Activated naive CD8-positive, alpha-beta T cell treated with anti-CD3 and anti-CD28 coated beads, Interleukin-2, amount 50 U/mL, for 24 hours (primary cell): ENCODE measurements around the gene KPNB1.
"Not testable (repeated sequence)": the region's sequence is repeated elsewhere in the genome, so short reads cannot be mapped to it uniquely, and the experiment has no call there.

ENCODE experiments used
- ATAC-seq: fragments of 150-1000 bp; cut with Tn5 transposase; one replicate; pipeline ENCODE4 v1.10.0; 2021
- DNase-seq: peaks from one replicate; pipeline ENCODE4 v3.0.0; 2021
- H3K27ac Mint-ChIP-seq: one replicate; pipeline ENCODE4 v1.8.0; 2021; ENCODE audit warnings: mild to moderate bottlenecking, mixed read lengths
- H3K27me3 Mint-ChIP-seq: one replicate; pipeline ENCODE4 v1.8.0; 2021; ENCODE audit warnings: mixed read lengths
- H3K36me3 Mint-ChIP-seq: one replicate; pipeline ENCODE4 v1.8.0; 2021; ENCODE audit warnings: low read depth, mixed read lengths
- H3K4me1 Mint-ChIP-seq: one replicate; pipeline ENCODE4 v1.8.0; 2021; ENCODE audit warnings: mixed read lengths
- H3K4me3 Mint-ChIP-seq: one replicate; pipeline ENCODE4 v1.8.0; 2021; ENCODE audit warnings: mild to moderate bottlenecking, moderate library complexity, mixed read lengths
- H3K9me3 Mint-ChIP-seq: one replicate; pipeline ENCODE4 v1.8.0; 2021; ENCODE audit warnings: mixed read lengths

The KPNB1 gene

DNA sequence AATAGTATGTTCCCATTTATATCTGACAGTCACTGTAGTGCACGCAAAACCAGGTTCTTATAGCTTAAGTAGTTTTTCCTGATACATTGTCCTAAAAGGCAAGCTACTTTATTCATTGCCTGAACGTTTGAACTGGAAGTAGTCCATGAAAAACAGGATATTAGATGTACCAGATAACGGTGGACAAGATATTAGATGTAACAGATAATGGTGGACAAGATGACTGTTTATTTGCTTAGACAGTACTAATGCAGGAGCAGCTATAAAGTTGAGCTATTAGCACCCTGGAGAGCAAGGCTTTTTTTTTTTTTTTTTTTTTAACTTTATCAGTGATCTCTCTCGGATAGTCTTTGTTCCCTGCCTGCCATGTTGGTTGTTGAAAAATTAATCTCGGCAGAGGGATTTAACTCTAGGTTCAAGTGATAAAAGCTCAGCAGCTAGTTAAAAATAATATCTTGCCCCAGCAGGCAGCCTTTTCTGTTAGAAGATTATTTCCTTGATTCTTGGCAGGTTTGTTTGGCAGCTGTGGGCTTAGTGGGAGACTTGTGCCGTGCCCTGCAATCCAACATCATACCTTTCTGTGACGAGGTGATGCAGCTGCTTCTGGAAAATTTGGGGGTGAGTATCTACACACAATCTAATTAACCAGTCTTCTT, 26.9 kb downstream of the KPNB1 start:
- Mint-ChIP-seq H3K4me1 (peaks cover 15% of the 10 kb centered on the region), H3K4me3 (no peak overlapping the region), H3K36me3 (peaks cover 90% of the 10 kb centered on the region), H3K9me3 (no peaks in the 10 kb centered on the region), H3K27me3 (no peaks in the 10 kb centered on the region), H3K27ac (no peak overlapping the region)
- ATAC-seq, result no peak
- no peak for DNase-seq

DNA sequence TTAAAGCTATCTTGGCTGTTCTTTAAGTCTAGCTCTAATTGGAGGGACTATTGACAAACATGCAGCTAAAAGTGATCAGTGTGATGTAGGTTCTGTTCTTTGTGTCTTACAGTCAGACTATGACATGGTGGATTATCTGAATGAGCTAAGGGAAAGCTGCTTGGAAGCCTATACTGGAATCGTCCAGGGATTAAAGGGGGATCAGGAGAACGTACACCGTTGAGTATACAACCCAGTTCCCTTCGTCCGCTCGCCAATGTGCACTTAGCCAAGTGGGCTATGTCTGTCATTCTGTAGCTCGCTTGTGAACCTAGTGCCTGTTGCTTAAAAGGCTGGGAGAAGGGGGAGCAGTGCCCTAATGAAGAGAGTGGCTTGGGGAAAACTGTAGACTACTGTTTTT, 28.5 kb downstream of the KPNB1 start:
- H3K27ac Mint-ChIP-seq, result peak overlapping the region; percentile 1
- H3K36me3 Mint-ChIP-seq, result peaks cover 92% of the 10 kb centered on the region
- no peak overlapping the region for H3K4me3 Mint-ChIP-seq
- peaks cover 16% of the 10 kb centered on the region for H3K4me1 Mint-ChIP-seq
- no peak for ATAC-seq
- H3K9me3 Mint-ChIP-seq, result no peaks in the 10 kb centered on the region
- DNase-seq, result no peak
- H3K27me3 Mint-ChIP-seq, result no peaks in the 10 kb centered on the region

DNA sequence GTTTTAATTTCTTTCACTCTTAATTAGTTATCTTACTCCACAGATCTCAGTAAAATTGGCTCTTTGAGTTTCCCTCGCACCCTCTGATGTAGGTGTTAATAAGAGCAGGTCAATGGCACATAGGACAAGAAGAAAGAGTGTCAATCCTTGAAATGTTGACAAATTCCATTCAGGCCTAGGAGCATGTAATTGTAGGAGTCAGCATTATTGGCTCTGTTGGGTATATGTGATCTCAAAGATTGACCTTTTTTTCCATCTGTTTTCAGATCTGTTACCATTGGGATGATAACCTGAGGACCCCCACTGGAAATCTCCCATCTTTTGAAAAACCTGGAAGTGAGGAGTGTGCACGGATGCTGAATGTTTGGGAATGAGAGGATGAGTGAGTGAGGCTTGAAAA, 32.4 kb downstream of the KPNB1 start:
- no peak overlapping the region for H3K4me3 Mint-ChIP-seq
- H3K27ac Mint-ChIP-seq, result peak overlapping the region; percentile 18
- H3K4me1 Mint-ChIP-seq, result peaks cover 9% of the 10 kb centered on the region
- peaks cover 90% of the 10 kb centered on the region for H3K36me3 Mint-ChIP-seq
- no peaks in the 10 kb centered on the region for H3K27me3 Mint-ChIP-seq
- no peaks in the 10 kb centered on the region for H3K9me3 Mint-ChIP-seq
- ATAC-seq (no peak), DNase-seq (no peak)

DNA sequence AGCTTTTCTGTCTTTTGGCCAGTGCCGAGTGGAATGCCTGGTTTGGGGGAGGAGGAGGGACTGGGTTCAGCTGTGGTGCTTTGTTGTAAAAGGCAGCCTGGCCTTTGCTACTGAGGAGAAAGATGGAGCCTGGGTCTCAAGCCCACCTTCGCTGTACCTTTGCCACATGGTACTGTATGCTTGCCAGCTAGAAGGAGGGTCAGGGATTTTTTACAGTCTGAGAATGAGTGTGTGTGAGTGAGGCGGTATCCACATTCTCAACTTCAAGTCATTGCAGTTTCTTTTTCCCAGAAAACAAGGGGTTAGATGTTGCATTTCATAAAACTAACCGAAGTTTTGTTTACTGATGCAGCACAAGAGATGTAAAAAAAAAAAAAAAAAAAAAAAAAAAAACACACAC, 33.0 kb downstream of the KPNB1 start:
- Mint-ChIP-seq H3K27ac (peak overlapping the region; percentile 44), H3K36me3 (peaks cover 86% of the 10 kb centered on the region)
- not testable (repeated sequence) for H3K9me3 Mint-ChIP-seq, H3K4me1 Mint-ChIP-seq, DNase-seq, H3K4me3 Mint-ChIP-seq, ATAC-seq, H3K27me3 Mint-ChIP-seq

DNA sequence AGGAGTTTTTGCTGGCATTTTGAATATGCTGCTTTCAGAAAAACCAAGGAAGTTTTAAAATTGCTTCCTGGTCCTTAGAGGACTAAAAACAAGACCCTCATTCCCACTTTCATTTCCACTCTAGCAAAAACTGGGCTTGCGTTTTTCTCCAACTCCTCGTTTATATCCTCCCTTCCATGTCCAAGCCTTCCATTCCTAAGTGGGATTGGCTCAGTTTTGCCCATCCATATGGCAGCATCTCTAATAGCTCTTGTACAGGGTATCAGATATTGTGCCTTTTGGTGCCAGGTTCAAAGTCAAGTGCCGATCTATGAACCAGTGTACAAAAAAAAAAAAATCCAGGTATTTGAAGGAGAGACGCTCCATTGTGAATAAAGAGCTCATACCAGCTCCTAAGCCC, 34.3 kb downstream of the KPNB1 start:
- H3K27me3 Mint-ChIP-seq, result no peaks in the 10 kb centered on the region
- H3K9me3 Mint-ChIP-seq, result no peaks in the 10 kb centered on the region
- peaks cover 75% of the 10 kb centered on the region for H3K36me3 Mint-ChIP-seq
- peaks cover 9% of the 10 kb centered on the region for H3K4me1 Mint-ChIP-seq
- ATAC-seq (no peak), DNase-seq (no peak)
- H3K27ac Mint-ChIP-seq, result no peak overlapping the region
- no peak overlapping the region for H3K4me3 Mint-ChIP-seq

DNA sequence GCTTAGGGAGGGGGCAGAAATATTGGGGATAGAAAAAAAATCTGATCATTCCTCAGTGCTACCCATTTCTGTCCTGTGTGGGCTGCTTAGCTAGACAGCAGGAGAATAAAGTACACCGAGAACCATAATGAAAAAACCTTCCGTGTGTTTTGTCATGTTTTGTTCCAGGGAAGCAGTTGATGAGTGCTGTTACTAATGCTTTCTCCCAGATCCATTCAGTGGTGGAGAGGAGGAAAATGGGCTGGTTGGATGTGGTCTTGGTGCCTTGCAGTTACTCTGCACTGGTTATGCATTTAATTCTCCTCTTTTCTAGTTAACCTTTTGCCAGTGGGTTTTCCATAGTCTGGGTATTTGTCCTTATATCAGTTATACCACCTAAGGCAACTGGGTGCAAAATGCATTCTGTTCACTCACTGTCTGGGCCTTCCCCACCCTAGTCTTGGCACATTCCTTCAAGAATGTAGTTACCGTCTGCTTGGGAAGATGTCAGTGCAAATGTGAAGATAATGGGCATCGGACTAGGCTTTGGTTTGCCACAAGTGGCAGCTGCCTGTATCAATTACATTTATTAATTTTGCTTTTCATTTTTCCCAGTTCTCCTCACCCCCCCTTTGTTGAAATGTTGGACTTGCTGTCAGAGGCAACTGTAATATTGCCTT, 34.9 kb downstream of the KPNB1 start:
- Mint-ChIP-seq H3K36me3 (peaks cover 69% of the 10 kb centered on the region), H3K27ac (no peak overlapping the region), H3K9me3 (no peaks in the 10 kb centered on the region), H3K4me3 (no peak overlapping the region), H3K27me3 (no peaks in the 10 kb centered on the region), H3K4me1 (peaks cover 9% of the 10 kb centered on the region)
- DNase-seq (no peak), ATAC-seq (no peak)

DNA sequence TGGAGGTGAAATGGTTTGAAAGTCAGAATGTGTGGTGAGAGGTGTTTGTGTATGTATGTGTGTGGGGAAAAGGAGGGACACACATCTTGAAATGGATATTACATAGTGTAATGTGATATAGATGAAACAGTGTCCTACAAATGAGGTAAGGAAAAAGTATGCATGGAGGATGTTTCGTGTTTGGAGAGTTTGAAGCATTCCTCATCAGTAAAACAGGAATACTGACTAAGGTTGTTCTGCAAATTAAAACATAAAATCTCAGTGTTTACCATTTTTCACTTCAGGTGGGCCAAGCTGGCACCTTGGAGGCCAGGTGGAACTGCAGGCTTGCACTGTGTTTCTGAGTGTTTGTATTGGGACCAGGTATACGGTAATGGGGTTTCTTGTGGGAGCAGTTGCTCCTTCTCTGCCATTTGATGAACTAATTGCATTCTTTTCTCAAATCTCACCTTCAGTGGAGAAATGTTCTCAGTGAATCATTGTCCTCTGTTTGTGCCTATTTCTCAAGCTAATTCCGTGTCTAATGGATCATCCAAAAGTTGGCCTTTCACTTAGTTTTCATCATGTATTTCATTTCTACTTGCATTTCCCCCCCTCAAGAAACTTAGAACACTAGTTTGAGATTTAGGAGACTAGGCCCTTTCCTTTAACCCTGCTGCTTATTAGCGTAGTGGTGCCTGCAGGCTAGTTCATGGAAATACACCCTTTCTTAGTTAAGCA, 36.0 kb downstream of the KPNB1 start:
- H3K27me3 Mint-ChIP-seq, result no peaks in the 10 kb centered on the region
- peaks cover 13% of the 10 kb centered on the region for H3K4me1 Mint-ChIP-seq
- H3K36me3 Mint-ChIP-seq, result peaks cover 58% of the 10 kb centered on the region
- no peak overlapping the region for H3K27ac Mint-ChIP-seq
- DNase-seq, result no peak
- no peak for ATAC-seq
- H3K9me3 Mint-ChIP-seq, result no peaks in the 10 kb centered on the region
- no peak overlapping the region for H3K4me3 Mint-ChIP-seq

DNA sequence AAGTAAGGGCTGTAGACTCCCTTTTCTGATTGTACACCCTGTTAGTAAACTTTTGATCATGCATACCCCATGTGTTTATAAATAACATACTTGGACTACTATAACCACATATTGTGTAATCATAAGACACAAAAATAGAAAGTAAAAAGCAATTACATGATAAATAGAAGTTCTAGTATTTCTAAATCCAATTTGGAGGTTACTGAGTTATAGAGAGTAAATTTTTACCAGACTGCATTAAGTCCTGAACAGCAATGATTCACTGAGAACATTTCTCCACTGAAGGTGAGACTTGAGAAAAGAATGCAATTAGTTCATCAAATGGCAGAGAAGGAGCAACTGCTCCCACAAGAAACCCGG, 36.5 kb downstream of the KPNB1 start:
- H3K36me3 Mint-ChIP-seq, result peaks cover 54% of the 10 kb centered on the region
- H3K27ac Mint-ChIP-seq, result no peak overlapping the region
- no peaks in the 10 kb centered on the region for H3K27me3 Mint-ChIP-seq
- no peak overlapping the region for H3K4me3 Mint-ChIP-seq
- DNase-seq (no peak), ATAC-seq (no peak)
- H3K4me1 Mint-ChIP-seq, result peaks cover 13% of the 10 kb centered on the region
- H3K9me3 Mint-ChIP-seq, result no peaks in the 10 kb centered on the region

DNA sequence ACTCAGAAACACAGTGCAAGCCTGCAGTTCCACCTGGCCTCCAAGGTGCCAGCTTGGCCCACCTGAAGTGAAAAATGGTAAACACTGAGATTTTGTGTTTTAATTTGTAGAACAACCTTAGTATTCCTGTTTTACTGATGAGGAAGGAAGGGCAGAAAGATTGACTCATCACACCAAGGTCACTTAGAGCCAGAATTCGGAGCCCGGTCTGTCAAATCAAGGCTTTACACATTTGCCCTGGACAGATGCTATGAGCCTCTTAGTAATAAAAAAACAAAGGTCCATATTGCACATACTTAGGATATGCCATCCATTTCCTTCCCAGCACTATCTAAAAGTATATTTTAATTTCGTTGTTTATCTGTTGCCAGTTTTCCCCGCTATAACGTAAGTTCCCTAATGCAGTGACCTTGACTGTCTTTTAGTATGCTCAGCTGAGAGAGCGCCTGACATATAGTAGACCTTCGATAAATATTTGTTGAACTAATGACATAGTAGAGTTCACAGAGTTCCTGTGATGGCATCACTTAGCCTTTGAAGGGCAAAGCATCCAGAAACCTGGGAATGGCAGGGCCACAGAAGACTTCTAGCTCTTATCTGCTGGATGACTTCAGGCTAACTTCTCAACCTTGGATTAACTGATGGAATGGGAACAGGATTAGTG, 37.1 kb downstream of the KPNB1 start:
- peaks cover 49% of the 10 kb centered on the region for H3K36me3 Mint-ChIP-seq
- ATAC-seq (no peak), DNase-seq (no peak)
- H3K27me3 Mint-ChIP-seq, result no peaks in the 10 kb centered on the region
- H3K4me1 Mint-ChIP-seq, result peaks cover 17% of the 10 kb centered on the region
- H3K4me3 Mint-ChIP-seq, result no peak overlapping the region
- H3K27ac Mint-ChIP-seq, result peak overlapping the region; percentile 68
- no peaks in the 10 kb centered on the region for H3K9me3 Mint-ChIP-seq

DNA sequence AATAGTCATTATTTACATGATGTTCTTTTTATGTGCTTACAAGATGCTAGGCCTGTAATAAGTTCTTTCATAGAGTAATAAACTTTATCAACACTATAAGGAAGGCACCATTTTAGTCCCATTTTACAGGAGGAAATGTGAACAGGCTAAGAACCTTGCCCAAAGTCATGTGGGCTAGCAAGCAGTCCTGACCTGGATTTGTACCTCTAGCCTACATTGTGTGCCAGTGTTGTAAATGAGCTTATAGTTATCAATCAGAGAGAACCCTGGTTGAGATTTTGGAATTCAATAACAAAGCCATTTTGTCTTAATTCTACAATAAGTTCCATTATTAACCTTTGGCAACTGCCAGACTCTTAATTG, 37.6 kb downstream of the KPNB1 start:
- Mint-ChIP-seq H3K27ac (peak overlapping the region; percentile 68), H3K4me3 (no peak overlapping the region), H3K27me3 (no peaks in the 10 kb centered on the region), H3K9me3 (no peaks in the 10 kb centered on the region), H3K36me3 (peaks cover 44% of the 10 kb centered on the region), H3K4me1 (peaks cover 20% of the 10 kb centered on the region)
- DNase-seq (no peak), ATAC-seq (no peak)

DNA sequence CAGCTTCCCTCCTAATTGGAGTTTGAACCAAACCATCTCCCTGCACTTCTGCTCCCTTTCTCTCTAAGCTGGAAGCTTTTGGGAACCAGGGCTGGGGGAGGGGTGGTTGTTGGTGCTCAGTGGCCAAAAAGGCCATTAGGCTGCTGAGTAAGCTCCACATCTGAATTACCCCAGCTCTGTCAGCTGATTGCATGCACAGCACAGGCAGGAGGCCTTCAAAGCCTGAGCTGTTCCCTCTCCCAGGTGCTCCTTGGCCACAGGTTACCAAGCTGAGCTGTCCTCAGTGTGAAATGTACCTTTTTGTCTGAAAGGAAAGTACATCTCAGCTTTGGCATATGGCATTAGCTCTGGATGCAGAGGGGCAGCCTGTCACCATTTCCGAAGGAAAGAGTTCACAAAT, 38.0 kb downstream of the KPNB1 start:
- DNase-seq (no peak), ATAC-seq (no peak)
- Mint-ChIP-seq H3K4me1 (peaks cover 23% of the 10 kb centered on the region), H3K27me3 (no peaks in the 10 kb centered on the region), H3K4me3 (no peak overlapping the region), H3K27ac (no peak overlapping the region), H3K36me3 (peaks cover 40% of the 10 kb centered on the region), H3K9me3 (no peaks in the 10 kb centered on the region)

DNA sequence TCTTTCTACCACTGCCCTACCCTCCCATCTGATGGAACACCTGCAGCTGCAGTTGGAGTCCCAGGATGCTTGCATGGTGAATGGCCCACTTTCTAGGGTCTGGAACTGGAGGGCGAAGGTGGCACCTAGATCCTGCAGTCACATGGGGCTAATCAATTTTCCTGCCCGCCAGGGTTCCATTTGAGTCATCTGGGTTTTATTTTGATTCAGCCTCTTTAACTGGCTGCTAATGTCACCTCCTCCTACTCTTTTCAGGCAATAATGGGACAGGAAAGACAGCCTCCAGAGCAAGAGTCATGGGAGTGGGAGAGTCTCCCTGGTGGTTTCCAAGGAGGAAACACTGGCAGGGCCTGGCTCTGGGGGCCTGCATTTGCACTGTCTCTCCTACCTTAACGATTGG, 40.4 kb downstream of the KPNB1 start:
- no peaks in the 10 kb centered on the region for H3K9me3 Mint-ChIP-seq
- no peak overlapping the region for H3K4me3 Mint-ChIP-seq
- H3K27me3 Mint-ChIP-seq, result no peaks in the 10 kb centered on the region
- ATAC-seq (peak; percentile 11), DNase-seq (no peak)
- H3K36me3 Mint-ChIP-seq, result peaks cover 19% of the 10 kb centered on the region
- H3K4me1 Mint-ChIP-seq, result peaks cover 35% of the 10 kb centered on the region
- peak overlapping the region; percentile 29 for H3K27ac Mint-ChIP-seq

DNA sequence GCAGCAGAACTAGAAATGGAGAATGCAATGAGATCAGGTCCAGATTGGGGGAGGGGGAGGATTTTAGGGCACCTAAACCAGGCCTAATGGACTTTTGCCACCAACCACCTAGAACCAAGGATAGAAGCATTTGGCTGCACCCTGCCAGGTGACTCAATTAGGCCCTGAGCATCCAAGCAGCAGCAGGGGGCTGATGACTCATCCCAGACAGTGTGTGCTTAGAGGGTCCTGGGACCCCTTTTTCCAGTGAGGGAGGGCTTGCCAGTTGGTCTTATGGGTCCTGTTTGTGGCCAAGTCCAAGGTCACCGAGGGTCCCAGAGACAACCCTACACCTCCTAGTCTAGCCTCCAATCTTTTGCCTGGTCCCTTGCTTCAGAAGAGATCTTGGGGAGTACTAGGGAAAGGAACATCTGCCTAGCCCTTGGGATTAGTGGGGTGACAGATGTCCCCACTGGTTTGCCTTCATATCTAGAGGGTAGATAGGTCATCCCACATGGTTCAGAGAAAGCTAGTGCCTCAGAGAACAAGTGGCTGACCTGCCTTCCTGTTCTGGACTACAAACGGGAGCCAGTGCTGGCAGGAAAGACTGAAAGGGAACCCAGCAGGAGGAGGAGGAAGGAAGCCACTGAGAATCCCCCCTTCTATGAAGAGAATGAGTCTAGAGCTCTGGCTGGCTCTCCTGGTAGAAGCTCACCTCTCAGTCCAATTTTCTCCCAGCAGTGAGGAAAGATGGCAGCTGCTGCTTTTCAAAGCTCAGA, 42.6 kb downstream of the KPNB1 start:
- no peaks in the 10 kb centered on the region for H3K9me3 Mint-ChIP-seq
- H3K4me1 Mint-ChIP-seq, result peaks cover 49% of the 10 kb centered on the region
- peak overlapping the region; percentile 93 for H3K27ac Mint-ChIP-seq
- H3K4me3 Mint-ChIP-seq, result peak overlapping the region; percentile 88
- no peaks in the 10 kb centered on the region for H3K27me3 Mint-ChIP-seq
- ATAC-seq (no peak), DNase-seq (no peak)
- no peaks in the 10 kb centered on the region for H3K36me3 Mint-ChIP-seq

DNA sequence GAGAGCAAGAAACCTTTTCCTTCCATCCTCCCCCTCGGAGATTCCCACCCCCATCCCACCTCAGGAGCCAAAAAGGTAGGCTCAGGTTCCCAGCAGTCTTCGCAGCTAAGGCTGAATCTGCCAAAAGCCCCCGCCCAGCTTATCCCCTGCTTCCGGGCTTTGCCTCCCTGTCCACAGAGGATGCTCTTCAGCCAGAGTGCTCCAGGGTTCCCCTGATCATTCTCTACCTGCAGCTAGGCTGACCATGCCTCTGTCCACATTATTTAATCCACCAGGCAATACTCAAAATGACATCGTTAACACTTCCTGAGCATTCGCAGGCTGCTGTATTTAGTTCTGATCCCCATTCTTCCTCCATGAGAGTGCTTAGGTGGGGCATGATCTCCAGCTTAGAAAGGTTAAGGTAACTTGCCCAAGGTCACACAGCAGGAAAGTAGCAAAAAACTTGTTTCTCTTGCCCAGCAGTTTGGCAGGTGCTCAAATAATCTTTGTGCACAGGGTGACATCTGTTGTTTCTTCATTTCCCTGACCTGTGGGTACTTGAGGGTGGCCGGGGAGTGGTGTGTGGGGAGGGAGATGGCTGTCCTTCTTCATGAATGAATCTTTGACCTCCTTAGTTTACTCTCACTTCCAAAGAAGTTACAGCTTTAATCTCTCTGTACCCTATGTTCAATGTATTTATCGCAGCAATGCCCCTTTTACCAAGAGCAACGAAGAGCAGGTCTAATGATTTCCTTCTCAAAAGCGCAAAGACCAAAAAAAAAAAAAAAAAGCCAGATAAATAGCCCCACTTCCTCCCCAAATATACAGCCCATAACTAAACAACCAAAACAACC, 43.4 kb downstream of the KPNB1 start:
- H3K9me3 Mint-ChIP-seq, result no peaks in the 10 kb centered on the region
- no peak for DNase-seq
- peak overlapping the region; percentile 88 for H3K4me3 Mint-ChIP-seq
- peaks cover 54% of the 10 kb centered on the region for H3K4me1 Mint-ChIP-seq
- peaks cover 3% of the 10 kb centered on the region for H3K36me3 Mint-ChIP-seq
- no peak for ATAC-seq
- peak overlapping the region; percentile 93 for H3K27ac Mint-ChIP-seq
- no peaks in the 10 kb centered on the region for H3K27me3 Mint-ChIP-seq
